ENCODE data around the gene PDK3. TPM values are rescaled to one million over a fixed set of nuclear protein-coding genes. Genes with fewer than 3 reads are reported as not detected.

PDK3 gene
- total RNA-seq, 1 experiment from 2014 or later = 9.6 TPM

GRCh38 chrX:24468245-24468644 lies 3.2 kb downstream of the PDK3 start:
- H3K4me2 ChIP-seq (ENCODE audit: low read length) = no peak overlapping the region
- H3K9me2 ChIP-seq (ENCODE audit: insufficient read depth) = no peaks in the 10 kb centered on the region
- H3K4me1 ChIP-seq (ENCODE audit: control insufficient read depth in 1 of 2, insufficient read depth in 2 of 2, low read length in 2 of 2) = peaks cover 2 to 7% of the 10 kb centered on the region in 2 experiments; a peak in 2 of 4 replicates
- DNase-seq (ENCODE audit: low read depth, low spot score) (no peak), ATAC-seq (no peak)
- H2AFZ ChIP-seq (ENCODE audit: low read depth, low read length, poor library complexity, severe bottlenecking) = no peak overlapping the region
- no peaks in the 10 kb centered on the region for H3K27me3 ChIP-seq (ENCODE audit: insufficient read depth, low read length)
- ChIA-PET RAD21 (ENCODE audit: low non-redundant PET in 1 of 2, low total read pairs in 2 of 2, uncharacterized antibody in 2 of 2, unreplicated experiment in 2 of 2) (no interaction called here), CTCF (no interaction called here), POLR2A (no interaction called here)
- no peak overlapping the region for H3K4me3 ChIP-seq (replicated peaks in 1 of 2; ENCODE audit: low read depth in 1 of 2, low read length in 2 of 2)
- no peaks in the 10 kb centered on the region for H3K36me3 ChIP-seq (ENCODE audit: control insufficient read depth in 1 of 2, insufficient read depth in 2 of 2, low read length in 2 of 2)
- H4K20me1 ChIP-seq (ENCODE audit: insufficient read depth) = no peaks in the 10 kb centered on the region
- intact Hi-C loops (cut with micrococcal nuclease) = no loop called here
- H3K9me3 ChIP-seq (ENCODE audit: control insufficient read depth in 1 of 2, insufficient read depth in 1 of 2, low read depth in 1 of 2, low read length in 2 of 2) = no peaks in the 10 kb centered on the region
- TF ChIP-seq MAX (IDR thresholded peaks at IDR 0.05) (no peak), ELF1 (IDR thresholded peaks at IDR 0.05; ENCODE audit: borderline replicate concordance, low read depth) (no peak), SP1 (IDR thresholded peaks at IDR 0.05; ENCODE audit: low read depth) (no peak), RAD21 (IDR thresholded peaks at IDR 0.05; ENCODE audit: low read depth) (no peak), ZBTB33 (IDR thresholded peaks at IDR 0.05; ENCODE audit: extremely low read depth, insufficient replicate concordance, low read length) (no peak), EZH2 (IDR thresholded peaks at IDR 0.05) (no peak), POLR2A (IDR thresholded peaks at IDR 0.05; ENCODE audit: borderline replicate concordance, extremely low read depth, insufficient read depth, insufficient read length) (no peak), SIN3A (IDR thresholded peaks at IDR 0.05; ENCODE audit: low read depth) (no peak), ZFX (IDR thresholded peaks at IDR 0.05) (no peak)
- no peak overlapping the region for H3K9ac ChIP-seq (ENCODE audit: low read length)
- peaks cover 3% of the 10 kb centered on the region; the same call in 1 of the 2 replicates for H3K79me2 ChIP-seq (ENCODE audit: insufficient read depth, low read length)
- H3K27ac ChIP-seq (ENCODE audit: low read depth, low read length) = no peak overlapping the region
- BruUV-seq (replicated peaks) = no TSS peak

- Histone ChIP-seq H3K9ac (ENCODE audit: low read length) (no peak overlapping the region), H2AFZ (ENCODE audit: low read depth, low read length, poor library complexity, severe bottlenecking) (no peak overlapping the region), H3K27ac (ENCODE audit: low read depth, low read length) (no peak overlapping the region), H3K9me3 (ENCODE audit: control insufficient read depth in 1 of 2, insufficient read depth in 1 of 2, low read depth in 1 of 2, low read length in 2 of 2) (no peaks in the 10 kb centered on the region), H3K36me3 (ENCODE audit: control insufficient read depth in 1 of 2, insufficient read depth in 2 of 2, low read length in 2 of 2) (no peaks in the 10 kb centered on the region), H3K4me1 (ENCODE audit: control insufficient read depth in 1 of 2, insufficient read depth in 2 of 2, low read length in 2 of 2) (no peaks in the 10 kb centered on the region), H3K27me3 (ENCODE audit: insufficient read depth, low read length) (no peaks in the 10 kb centered on the region), H4K20me1 (ENCODE audit: insufficient read depth) (no peaks in the 10 kb centered on the region), H3K4me2 (ENCODE audit: low read length) (no peak overlapping the region), H3K79me2 (ENCODE audit: insufficient read depth, low read length) (peaks cover 3% of the 10 kb centered on the region; the same call in 1 of the 2 replicates), H3K4me3 (replicated peaks in 1 of 2; ENCODE audit: low read depth in 1 of 2, low read length in 2 of 2) (no peak overlapping the region), H3K9me2 (ENCODE audit: insufficient read depth) (no peaks in the 10 kb centered on the region)
- ATAC-seq = no peak
- no TSS peak for BruUV-seq (replicated peaks)
- DNase-seq (ENCODE audit: low read depth, low spot score) = no peak
- ChIA-PET POLR2A (no interaction called here), RAD21 (ENCODE audit: low non-redundant PET in 1 of 2, low total read pairs in 2 of 2, uncharacterized antibody in 2 of 2, unreplicated experiment in 2 of 2) (no interaction called here), CTCF (no interaction called here)
- intact Hi-C loops (cut with micrococcal nuclease) = no loop called here
- TF ChIP-seq YY1 (IDR thresholded peaks at IDR 0.05; ENCODE audit: extremely low read depth, insufficient replicate concordance, low read depth, low read length) (no peak), ELF1 (IDR thresholded peaks at IDR 0.05; ENCODE audit: borderline replicate concordance, low read depth) (no peak), EGR1 (IDR thresholded peaks at IDR 0.05; ENCODE audit: low read depth) (no peak), JUND (IDR thresholded peaks at IDR 0.05) (no peak), SRF (IDR thresholded peaks at IDR 0.05; ENCODE audit: low read depth) (no peak), CEBPB (IDR thresholded peaks at IDR 0.05; ENCODE audit: low read depth) (no peak), TCF7L2 (IDR thresholded peaks at IDR 0.05; ENCODE audit: borderline replicate concordance, extremely low read depth, insufficient read depth, insufficient read length) (no peak), FOSL1 (IDR thresholded peaks at IDR 0.05; ENCODE audit: low read depth) (no peak), ZFX (IDR thresholded peaks at IDR 0.05) (no peak), POLR2AphosphoS5 (IDR thresholded peaks at IDR 0.05; ENCODE audit: low read depth, low read length) (no peak), POLR2A (IDR thresholded peaks at IDR 0.05; ENCODE audit: borderline replicate concordance, extremely low read depth, insufficient read depth, insufficient read length) (no peak)
- TF ChIP-seq, protein P1, sequence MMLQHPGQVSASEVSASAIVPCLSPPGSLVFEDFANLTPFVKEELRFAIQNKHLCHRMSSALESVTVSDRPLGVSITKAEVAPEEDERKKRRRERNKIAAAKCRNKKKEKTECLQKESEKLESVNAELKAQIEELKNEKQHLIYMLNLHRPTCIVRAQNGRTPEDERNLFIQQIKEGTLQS (IDR thresholded peaks at IDR 0.05) = no peak
- TF ChIP-seq, protein P2, sequence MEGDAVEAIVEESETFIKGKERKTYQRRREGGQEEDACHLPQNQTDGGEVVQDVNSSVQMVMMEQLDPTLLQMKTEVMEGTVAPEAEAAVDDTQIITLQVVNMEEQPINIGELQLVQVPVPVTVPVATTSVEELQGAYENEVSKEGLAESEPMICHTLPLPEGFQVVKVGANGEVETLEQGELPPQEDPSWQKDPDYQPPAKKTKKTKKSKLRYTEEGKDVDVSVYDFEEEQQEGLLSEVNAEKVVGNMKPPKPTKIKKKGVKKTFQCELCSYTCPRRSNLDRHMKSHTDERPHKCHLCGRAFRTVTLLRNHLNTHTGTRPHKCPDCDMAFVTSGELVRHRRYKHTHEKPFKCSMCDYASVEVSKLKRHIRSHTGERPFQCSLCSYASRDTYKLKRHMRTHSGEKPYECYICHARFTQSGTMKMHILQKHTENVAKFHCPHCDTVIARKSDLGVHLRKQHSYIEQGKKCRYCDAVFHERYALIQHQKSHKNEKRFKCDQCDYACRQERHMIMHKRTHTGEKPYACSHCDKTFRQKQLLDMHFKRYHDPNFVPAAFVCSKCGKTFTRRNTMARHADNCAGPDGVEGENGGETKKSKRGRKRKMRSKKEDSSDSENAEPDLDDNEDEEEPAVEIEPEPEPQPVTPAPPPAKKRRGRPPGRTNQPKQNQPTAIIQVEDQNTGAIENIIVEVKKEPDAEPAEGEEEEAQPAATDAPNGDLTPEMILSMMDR (IDR thresholded peaks at IDR 0.05 in 2 of 3, conservative IDR thresholded peaks at IDR 0.05 in 1 of 3; ENCODE audit: borderline replicate concordance in 1 of 3, insufficient read depth in 1 of 3, low read depth in 2 of 3, low read length in 2 of 3) = no peak
Observed at GRCh38 chrX:24471808-24472207, 6.7 kb downstream of the PDK3 start.

Data from HCT116 (cell line).